HG03159 (cell line): ENCODE results near the gene CHST14.
A peak's percentile ranks its signal among the peaks of the same experiment; 100 is the strongest.

ENCODE experiments used
- ATAC-seq: cut with Tn5 transposase; IDR thresholded peaks from one replicate; pipeline ENCODE4 v1.9.1; 2021; ENCODE audit warnings: mild to moderate bottlenecking, moderate library complexity; ENCODE audit not compliant: unreplicated experiment

Gene CHST14

DNA sequence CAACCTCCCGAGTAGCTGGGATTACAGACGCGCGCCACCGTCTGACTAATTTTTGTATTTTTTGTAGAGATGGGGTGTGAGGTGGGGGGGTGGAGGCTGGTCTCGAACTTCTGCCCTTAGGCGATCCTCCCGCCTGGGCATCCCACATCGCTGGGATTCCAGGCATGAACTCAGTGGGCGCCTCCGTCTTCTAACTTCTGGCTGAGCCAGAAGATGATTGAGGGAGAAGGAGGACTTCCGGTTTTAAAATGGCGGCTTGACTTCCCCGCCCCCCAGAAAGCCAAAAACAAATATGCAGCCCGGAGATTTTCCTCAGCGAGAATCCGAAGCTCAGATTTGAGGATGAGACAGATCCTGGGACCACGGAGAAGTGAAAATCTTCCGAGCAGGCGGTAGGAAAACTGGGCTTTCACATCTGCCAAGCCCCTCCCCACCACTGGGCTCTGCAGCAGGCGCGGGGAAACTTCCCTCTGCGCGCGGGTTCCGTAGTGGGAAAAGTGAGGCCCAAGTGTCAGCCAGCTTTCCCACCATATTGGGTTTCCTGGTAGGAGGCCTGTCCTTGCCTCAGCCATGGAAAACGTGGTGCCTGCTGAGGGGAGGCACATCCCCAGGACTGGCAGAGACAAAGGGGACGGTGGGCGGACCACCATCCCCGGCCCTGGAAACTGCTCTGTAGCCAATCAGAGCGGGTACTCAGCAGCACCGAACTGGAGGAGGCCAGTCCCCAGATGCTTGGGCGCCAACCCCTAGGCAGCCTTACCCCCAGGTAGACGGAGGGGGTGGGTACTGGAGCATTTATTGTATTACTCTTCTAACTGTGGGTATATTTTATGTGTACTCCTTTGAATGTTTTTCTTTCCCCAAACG is 17.3 kb downstream of the CHST14 start:
- ATAC-seq = no peak

DNA sequence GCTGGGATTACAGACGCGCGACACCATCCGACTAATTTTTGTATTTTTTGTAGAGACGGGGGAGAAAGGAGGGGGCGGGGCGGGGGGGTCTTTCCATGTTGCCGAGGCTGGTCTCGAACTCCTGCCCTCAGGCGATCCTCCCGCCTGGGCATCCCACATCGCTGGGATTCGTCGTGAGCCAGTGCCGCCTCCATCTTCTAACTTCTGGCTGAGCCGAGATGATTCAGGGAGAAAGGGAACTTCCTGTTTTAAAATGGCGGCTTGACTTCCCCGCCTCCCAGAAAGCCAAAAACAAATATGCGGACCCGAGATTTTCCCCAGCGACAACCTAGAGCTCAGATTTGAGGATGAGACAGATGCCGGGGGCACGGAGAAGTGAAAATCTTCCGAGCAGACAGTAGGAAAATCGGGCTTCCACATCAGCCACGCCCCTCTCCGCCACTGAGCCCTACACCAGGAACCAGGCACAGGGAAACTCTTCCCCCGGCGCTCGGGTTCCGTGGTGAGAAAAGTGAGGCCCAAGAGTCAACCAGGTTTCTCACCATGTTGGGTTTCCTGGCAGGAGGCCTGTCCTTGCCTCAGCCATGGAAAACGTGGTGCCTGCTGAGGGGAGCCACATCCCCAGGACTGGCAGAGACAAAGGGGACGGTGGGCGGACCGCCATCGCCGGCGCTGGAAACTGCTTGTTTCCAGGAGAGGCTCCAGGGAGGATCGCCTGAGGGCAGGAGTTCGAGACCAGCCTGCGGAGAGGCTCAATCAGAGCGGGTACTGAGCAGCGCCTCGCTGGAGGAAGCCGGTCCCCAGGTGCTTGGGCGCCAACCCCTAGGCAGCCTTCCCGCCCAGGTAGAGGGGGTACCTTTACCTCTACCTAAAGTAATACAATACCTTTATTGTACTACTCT is 18.7 kb downstream of the CHST14 start:
- ATAC-seq = no peak

DNA sequence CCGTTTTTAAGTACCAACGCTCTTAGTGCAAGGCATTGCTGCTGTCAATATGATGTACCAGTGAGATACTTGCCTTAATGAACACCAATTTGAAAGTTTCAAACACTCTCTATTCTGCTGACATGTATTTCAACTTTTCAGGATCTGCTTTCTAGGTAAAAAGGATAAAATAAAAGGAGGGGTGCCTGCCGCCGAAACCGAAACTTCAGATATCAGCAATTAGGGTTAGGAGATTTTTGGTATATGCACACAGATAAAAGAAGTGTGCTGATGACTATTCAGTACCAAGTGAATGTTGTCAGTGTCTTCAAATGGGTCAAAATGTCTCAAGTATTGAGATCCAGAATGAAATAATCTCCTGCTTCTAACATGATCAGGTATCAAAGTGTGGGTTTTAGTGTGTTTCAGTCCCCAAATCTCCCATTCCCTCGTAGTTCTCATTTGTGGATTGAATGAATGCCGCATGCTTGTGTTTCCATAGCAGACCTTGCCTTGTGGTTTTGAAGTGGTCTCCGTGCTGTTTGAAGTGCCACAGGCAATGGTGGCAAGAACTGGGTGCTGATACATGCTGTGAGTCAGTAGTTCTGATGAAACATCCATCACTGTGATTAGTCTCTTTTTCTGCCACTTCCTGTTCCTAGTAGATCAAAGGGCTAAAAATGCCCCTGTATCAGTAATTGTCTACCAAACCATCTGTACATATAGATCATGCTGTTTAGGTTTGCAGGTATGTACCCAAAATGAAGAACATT is 22.5 kb downstream of the CHST14 start:
- ATAC-seq = no peak

DNA sequence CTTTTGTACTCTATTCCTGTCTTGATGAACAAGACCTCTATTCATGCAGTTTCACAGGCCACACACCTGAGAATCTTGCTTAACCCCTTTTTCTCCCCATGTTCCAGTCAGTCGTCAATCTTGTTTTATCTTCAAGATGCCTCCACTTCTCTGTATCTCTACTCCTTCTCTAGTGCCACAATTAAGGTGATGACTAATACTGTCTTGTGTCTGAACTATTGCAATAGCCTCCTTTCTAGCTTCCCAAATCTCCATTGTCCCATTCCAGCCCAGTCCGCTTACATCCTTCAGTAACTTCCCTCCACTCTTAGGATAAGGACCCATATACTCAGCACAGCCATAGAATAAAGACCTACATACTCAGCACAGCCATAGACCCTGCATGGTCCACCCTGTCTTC is 24.7 kb downstream of the CHST14 start:
- ATAC-seq = no peak

DNA sequence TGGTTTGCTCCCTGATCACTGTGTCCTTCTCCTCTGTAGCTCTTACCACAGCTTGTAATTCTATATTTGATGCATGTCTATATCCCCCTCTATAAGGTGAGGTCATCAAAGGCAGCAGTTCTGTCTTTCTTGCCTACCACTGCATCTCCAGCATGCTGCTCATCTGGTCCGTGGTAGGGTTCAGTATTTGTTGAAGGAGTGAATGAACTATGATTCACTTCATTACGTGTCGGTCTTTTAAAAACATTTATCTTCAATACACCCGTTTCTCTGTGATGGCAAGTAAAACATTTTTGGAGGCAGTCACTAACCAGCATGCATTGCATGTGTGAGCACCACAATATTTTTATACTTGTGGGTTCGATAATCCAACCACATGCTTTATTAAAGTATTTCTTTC is 27.6 kb downstream of the CHST14 start:
- no peak for ATAC-seq

DNA sequence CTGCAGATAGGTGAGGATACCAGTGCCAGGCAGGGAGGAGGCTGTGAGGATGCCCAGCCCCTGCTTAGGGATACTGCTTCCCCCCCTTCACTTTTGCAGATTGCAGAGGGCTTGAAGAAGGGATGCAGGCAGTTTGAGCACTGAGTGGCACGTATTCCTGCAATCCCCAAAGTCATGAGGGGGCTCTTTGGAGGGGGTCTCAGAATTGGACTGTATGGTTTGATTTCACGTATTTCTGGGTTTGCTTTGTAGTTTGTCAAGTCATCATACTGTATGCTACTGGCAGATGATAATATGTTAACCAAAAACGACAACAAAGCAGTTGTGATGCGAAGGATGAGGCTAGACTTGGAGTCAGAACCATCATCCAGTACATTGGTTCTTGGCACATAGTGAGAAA is 28.1 kb downstream of the CHST14 start:
- ATAC-seq = no peak

DNA sequence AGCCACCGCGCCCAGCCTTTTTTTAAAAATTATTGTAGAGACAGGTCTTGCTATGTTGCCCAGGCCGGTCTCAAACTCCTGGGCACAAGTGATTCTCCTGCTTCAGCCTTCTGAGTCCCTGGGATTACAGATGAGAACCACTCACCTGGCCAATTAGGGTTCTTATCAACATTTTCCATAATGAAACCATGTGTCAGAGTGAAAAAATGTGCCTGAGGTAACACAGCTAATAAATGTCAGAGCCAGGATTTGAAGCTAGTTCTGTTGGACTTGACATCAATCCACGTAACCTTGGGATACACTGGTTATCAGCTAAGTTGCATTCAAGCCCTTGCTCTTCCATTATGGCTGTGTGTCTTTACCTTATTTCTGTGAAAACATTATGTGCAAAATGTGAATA is 29.1 kb downstream of the CHST14 start:
- ATAC-seq = no peak

DNA sequence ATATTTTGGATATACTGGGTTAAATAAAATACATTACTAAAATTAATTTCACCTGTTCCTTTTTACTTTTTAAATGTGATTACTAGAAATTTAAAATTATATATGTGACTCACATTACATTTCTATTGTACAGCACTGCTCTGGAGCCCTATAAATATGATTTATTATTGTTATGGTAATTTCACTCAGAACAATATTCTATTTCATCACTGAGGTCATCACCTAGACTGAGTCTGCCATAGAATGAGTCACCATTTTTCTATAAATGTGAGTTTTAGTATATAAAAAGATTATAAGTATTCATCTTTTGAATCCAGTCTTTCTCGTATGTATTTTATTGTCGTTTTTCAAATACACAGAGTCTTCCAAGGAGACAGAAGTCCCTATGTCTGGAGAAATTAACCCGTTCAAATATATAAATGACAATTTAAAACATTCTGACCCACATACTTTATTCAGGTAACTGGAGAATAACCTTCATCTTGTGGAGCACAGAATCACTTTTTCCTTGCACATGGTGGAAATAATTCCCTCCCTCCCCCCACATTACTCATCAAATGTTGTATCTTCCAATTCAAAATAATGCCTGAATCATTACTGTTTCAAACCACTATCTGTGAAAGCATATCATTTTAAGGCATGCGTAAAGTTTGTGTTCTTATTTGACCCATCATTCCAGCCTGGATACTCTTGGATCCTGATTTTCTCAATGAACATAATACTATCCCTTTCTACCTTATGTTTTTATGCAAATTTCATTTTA is 30.0 kb downstream of the CHST14 start:
- no peak for ATAC-seq

DNA sequence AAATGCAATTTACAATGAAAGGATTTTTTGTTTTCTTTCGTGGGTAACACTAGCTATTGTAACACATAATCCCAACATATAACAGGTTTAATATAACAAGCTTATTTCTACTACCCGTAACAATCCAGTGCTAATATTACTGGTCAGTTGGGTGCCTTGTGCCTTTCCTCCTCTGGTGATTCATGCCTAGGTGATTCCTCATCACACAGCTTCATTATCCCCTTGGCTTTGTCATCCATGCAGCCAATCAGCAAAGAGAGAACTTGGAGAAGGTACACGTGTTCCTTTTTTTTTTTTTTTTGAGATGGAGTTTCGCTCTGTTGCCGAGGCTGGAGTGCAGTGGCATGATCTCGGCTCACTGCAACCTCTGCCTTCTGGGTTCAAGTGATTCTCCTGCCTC is 30.7 kb downstream of the CHST14 start:
- ATAC-seq = no peak

DNA sequence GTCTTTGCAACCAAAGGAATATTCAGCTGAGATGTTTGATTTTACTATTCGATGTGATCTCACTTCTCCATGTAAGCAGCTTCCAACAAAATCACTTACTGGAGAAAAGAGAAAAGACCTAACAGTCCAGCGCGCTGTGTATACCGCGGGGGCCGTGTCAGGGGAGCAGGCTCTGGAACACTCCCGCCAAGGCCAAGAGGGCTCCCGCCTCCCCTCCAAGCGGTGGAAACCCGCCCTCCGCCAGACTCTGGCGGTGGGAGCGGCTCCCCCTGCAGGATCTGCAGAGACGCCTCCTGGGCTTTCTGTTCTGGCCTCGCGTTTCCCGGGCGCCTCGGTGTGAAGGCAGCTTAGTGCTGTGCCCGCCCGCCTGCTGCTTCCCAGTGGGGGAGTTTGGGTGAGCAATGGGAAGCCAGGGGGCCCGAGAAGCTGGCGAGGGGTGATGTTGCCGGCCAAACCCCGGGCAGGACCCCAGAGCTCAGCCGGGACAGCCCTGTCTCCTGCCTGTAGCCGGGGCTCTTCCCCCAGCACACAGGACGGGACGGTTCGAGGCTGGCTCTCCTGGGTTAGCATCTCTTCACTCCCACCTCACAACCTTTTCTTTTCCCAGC is 36.3 kb downstream of the CHST14 start:
- no peak for ATAC-seq

DNA sequence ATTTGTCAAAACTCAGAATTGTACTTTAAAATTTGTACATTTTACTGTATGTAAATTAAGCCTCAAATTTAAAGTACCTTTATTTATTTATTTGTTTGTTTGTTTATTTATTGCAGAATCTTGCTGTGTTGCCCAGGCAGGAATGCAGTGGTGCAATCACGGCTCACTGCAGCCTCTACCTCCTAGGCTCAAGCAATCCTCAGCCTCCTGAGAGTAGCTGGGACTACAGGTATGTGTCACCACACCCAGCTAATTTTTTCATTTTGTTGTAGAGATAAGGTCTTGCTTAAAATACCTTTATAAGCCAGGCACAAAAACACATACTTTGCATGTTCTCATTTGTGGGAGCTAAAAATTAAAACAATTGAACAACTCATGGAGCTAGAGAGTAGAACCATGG is 37.4 kb downstream of the CHST14 start:
- no peak for ATAC-seq

DNA sequence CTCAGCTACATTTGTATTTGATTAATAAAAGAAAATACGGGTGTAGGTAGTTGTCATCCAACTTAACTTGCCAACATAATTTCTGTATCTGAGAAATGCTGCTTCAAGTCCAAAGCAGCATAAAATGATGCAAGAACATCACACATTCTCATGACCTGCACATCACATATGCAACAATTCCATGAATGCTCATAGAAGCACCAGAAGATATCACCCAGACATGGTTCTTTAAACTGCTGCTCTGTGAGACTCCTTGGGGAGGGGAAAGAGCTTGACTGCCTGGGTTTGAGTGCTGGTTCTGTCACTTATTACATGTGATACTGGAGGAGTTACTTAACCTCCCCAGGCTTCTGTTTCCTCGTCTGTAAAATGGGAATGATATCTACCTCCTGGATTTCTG is 39.4 kb downstream of the CHST14 start:
- ATAC-seq = no peak

DNA sequence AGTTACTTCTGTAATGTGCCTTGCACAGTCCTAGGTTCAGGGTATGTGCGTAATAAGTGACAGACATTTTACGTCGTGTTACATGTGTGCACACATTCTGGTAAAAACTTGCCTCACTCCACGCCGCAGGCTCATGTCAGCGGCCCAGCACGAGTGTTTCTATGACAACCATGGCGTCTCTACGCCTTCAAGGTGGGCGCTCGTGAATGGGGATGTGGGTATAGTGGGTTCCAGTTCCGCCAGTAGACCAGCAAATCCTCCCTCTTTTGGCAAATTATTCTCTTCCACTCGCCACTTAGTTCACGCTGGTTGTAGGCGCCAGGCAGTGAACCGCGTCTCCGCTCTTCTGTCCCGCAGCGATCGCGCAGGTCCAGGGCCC is 40.3 kb downstream of the CHST14 start:
- peak; percentile 41 for ATAC-seq

DNA sequence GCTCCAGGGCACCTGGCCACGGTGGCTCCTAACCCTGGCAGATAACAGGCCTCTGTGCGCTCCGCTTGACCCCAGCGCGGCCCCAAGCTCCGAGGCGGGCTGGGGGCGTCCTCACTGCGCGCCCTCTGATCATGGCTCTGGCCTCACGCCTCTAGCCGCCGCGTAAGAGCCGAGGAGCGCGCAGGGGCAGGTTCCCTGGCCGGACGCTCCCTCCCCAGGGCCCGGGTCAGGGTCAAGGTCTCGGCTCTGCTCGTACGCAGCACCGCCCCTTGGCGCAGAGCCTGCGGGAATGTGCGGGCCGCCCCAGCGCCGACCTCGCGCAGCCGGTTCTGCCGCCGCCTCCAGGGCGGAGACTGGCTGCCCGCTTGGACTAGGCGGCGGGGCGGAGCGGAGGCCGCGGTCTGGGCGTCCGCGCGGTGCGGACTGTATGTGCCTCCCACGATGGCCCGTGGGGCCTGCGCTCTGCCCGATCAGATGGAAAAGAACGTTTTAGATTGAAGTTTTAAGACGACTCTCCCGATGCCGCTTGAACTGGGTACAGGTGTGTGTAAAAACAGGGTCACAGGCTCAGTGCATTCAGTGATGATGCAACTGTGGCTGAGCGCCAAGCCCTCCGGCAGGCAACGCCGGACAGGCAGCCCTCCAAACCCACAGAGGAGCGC is 40.8 kb downstream of the CHST14 start:
- peak; percentile 47 for ATAC-seq

DNA sequence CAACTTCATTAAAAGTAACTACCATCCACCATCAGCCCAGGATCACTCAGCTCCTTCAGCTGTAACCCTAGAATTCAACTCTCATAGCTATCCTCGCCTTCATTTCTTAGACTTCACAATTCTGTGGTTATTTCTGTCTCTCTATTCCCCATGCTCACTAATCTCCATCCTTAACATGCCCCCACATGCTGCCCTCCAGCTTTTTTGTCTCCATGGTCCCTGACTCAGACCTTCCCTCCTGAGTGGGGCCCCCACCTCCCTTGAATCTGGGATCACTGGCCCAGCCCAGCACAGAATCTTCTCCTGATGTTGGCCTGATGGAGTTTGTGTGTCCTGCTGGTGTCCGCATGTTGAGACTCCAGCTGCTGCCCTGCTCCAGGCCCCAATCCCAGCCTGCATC is 41.7 kb downstream of the CHST14 start:
- ATAC-seq = no peak

DNA sequence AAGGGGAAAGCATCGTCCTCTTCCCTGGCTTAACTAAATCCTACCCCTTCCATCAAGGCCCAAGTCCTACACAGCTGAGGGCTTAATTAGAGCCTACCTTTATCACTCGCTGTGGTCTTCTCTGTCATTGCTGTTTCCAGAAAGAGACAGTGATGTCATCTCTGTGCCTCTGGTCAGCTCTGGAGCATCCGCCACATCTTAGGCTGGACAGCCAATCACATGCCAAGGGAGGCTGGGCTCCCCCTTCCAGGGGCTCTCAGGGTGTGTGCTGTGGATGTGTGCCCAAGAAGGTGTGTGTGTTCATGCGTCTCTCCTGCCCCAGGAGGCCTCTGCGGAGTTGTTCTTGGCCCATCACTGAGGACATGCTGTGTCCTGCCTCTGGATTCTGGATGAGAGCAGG is 42.8 kb downstream of the CHST14 start:
- ATAC-seq = no peak

DNA sequence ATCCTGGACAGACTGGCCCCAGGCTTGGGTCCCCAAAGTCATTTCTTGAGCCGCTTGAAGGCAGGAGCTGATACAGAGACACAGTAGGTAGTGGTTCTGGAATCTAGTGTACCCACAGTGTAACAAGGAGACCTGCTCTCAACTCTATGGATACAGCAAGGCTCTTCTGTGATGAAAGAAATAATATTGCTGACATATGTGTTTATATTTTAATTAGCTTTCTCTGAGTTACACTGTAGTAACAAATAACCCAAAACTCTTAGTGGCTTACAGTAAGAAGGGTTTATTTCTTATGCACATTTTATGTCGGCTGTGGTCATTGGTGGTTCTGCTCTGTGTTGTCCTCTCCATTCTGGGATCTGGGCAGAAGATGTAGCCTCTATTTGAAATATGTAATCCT is 45.5 kb downstream of the CHST14 start:
- ATAC-seq = no peak
